Right lobe of liver (tissue), 6 donors: ENCODE data around the gene SP140. TPM values are rescaled to one million over a fixed set of nuclear protein-coding genes. Genes with fewer than 3 reads are reported as not detected.
"Not testable (repeated sequence)": the region's sequence is repeated elsewhere in the genome, so short reads cannot be mapped to it uniquely, and the experiment has no call there.

Experiments used
- ATAC-seq, 4 donors: fragments of 200-7000 bp; cut with Tn5 transposase; one replicate each; pipeline ENCODE4 v1.9.1; 2020; ENCODE audit warnings: mild to moderate bottlenecking in 4 of 4, moderate library complexity in 4 of 4
- DNase-seq, 3 donors: peaks; one replicate each; pipeline ENCODE4 v3.0.0-alpha.2; 2020
- H3K27ac ChIP-seq, 3 donors: fragments of 200-600 bp; one replicate each; pipeline ENCODE4 v1.8.0; 2022
- H3K27me3 ChIP-seq, 2 donors: fragments of 200-600 bp; one replicate each; pipeline ENCODE4 v1.8.0; 2022
- H3K36me3 ChIP-seq, 4 donors: fragments of 200-600 bp; sonication (generic) in 1 of 4; one replicate each; pipeline versions ENCODE4 v1.5.1 to v1.8.0; 2017 to 2022; ENCODE audit warnings: control low read depth in 1 of 4
- H3K4me1 ChIP-seq, 4 donors: fragments of 200-600 bp; sonication (generic) in 1 of 4; one replicate each; pipeline versions ENCODE4 v1.5.1 to v1.8.0; 2017 to 2022; ENCODE audit warnings: control low read depth in 1 of 4
- H3K4me3 ChIP-seq, 3 donors: fragments of 200-600 bp; one replicate each; pipeline ENCODE4 v1.8.0; 2022
- H3K9me3 ChIP-seq, 4 donors: fragments of 200-600 bp; sonication (generic) in 1 of 4; one replicate each; pipeline versions ENCODE4 v1.5.1 to v1.8.0; 2017 to 2022; ENCODE audit warnings: control low read depth in 1 of 4
- POLR2A ChIP-seq: fragments of 450-650 bp; IDR thresholded peaks from one replicate; pipeline ENCODE4 v1.6.1; 2017; ENCODE audit warnings: antibody characterized with exemption, mild to moderate bottlenecking
- WGBS: methylation state at CpG from one replicate; pipeline ENCODE4 v1.1.6; 2018; ENCODE audit warnings: low coverage, low lambda C conversion rate; ENCODE audit not compliant: insufficient coverage; ENCODE audit errors: missing lambda C conversion rate; 5-methylcytosine and 5-hydroxymethylcytosine counted together
- intact Hi-C, 2 donors: fragments of 100-400 bp; cut with DNase I; formaldehyde crosslinking; loops; one replicate each; pipeline versions ENCODE4 v1.11.2 to v1.14.1; 2022
- total RNA-seq, 6 experiments: library from RNA; depleted of rRNA in 2 of 6; stranded (reverse); fragments of >200 nt in 2 of 6; fragmentation: NEBNext Ultra II Directional in 3 of 6; extraction: Animal tissue kit (Norgen Biotek cat#: 25700) in 3 of 6; gene quantifications; one replicate each; pipeline versions ENCODE4 v1.1.0 to v1.2.4, GENCODE V29; 2016 to 2023
- TF ChIP-seq, protein P1 (sequence below), 4 donors: fragments of 200-600 bp in 3 of 4; fragments of 450-650 bp in 1 of 4; IDR thresholded peaks; one replicate each; pipeline versions ENCODE4 v1.5.1 to v1.8.0; 2016 to 2022; ENCODE audit warnings: antibody characterized with exemption in 4 of 4, mild to moderate bottlenecking in 2 of 4
- donor health status: DM: no; HTN: yes; CAD: no.
- donor health status: DM: no; HTN: no; CAD: no.
- donor health status: DM: no; HTN: no; CAD: no.
- donor health status: DM: no; HTN: yes; CAD: no.
- donor health status: DM: no; HTN: yes; CAD: no.

The SP140 gene
- total RNA-seq, 6 experiments from 2014 or later, result 0.43 to 1.2 (median 0.82) TPM; not detected in 1

DNA sequence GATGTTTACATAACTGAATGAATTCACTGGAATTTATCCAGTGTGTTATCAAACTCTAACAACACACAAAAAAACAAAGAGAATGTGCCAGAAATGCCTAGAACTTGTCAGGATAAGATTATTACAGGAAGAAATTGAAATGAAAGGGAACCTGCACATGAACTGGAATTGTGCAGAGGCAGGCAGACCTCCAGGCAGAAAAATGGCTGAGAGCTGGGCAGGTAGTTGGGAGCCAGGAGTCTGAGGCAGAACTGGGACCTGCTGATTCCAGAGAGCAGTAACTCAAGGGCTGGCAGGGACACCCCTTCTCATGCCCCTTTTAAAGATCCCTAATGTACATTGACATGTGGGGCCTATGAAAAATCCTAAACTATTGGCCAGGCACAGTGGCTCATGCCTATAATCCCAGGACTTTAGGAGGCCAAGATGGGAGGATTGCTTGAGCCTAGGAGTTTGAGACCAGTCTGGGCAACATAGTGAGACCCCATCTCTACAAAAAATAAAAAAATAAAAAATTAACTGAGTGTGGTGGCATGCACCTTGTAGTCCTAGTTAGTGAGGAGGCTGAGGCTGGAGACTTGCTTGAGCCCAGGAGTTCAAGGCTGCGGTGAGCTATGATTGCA lies 5.1 kb upstream of the SP140 start:
- H3K4me1 ChIP-seq, result peaks cover 0 to 10% (median 4%) of the 10 kb centered on the region in 4 donors
- peaks cover 0 to 9% (median 0%) of the 10 kb centered on the region in 4 donors for H3K36me3 ChIP-seq
- no peaks in the 10 kb centered on the region for H3K9me3 ChIP-seq
- H3K27me3 ChIP-seq, result no peaks in the 10 kb centered on the region
- no peak for TF ChIP-seq POLR2A
- TF ChIP-seq, protein P1, sequence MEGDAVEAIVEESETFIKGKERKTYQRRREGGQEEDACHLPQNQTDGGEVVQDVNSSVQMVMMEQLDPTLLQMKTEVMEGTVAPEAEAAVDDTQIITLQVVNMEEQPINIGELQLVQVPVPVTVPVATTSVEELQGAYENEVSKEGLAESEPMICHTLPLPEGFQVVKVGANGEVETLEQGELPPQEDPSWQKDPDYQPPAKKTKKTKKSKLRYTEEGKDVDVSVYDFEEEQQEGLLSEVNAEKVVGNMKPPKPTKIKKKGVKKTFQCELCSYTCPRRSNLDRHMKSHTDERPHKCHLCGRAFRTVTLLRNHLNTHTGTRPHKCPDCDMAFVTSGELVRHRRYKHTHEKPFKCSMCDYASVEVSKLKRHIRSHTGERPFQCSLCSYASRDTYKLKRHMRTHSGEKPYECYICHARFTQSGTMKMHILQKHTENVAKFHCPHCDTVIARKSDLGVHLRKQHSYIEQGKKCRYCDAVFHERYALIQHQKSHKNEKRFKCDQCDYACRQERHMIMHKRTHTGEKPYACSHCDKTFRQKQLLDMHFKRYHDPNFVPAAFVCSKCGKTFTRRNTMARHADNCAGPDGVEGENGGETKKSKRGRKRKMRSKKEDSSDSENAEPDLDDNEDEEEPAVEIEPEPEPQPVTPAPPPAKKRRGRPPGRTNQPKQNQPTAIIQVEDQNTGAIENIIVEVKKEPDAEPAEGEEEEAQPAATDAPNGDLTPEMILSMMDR (IDR thresholded peaks at IDR 0.05), result no peak
- WGBS, result 100% methylated on average over 1 of the region's 1 CpG
- peak overlapping the region; percentile 65 to 89 (median 86) for H3K27ac ChIP-seq
- DNase-seq, result no peak
- H3K4me3 ChIP-seq, result peak overlapping the region; percentile 63 to 84 (median 72)
- ATAC-seq, result peak in 2 of 4 donors; percentile 4 to 12
- intact Hi-C loops, result no loop called here

DNA sequence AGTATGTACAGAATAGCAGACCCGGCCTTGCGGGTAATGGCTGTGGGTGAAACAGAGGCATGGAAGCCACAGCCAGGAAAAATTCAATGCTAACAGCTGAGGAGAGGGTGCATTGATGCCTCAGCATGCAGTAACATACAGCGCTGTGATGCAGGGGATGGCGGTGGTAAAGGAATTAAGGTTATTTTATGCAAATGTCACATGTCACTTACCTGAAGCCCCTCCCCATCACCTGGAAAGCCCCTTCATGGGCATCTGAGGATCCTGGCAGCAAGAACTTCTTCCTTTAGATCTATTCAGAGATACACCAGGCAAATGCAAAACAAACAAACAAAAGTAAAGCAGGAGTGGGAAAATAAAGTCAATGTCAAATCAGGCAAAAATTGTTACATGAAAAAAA lies 4.0 kb upstream of the SP140 start:
- Histone ChIP-seq H3K4me3 (no peak overlapping the region), H3K4me1 (peaks cover 0 to 10% (median 4%) of the 10 kb centered on the region in 4 donors), H3K27ac (no peak overlapping the region), H3K27me3 (no peaks in the 10 kb centered on the region), H3K9me3 (no peaks in the 10 kb centered on the region), H3K36me3 (peaks cover 0 to 2% (median 0%) of the 10 kb centered on the region in 4 donors)
- DNase-seq (no peak), ATAC-seq (no peak)
- WGBS, result 91% methylated on average over 4 of the region's 4 CpGs
- TF ChIP-seq, protein P1 (IDR thresholded peaks at IDR 0.05), result no peak
- no peak for TF ChIP-seq POLR2A
- intact Hi-C loops, result no loop called here

DNA sequence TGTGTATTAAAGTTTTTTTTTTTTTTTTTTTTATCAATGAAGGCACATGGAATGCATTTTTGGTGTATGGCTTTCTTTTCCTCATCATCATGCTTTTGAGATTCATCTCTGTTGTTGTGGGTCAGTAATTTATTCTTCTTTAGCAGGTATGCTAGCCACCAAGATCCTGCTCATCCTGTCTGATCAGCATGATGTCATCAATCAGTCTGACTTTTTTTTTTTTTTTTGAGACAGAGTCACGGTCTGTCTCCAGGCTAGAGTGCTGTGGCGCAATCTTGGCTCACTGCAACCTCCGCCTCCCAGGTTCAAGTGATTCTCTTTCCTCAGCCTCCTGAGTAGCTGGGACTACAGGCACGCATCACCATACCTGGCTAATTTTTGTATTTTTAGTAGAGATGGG lies 2.7 kb upstream of the SP140 start:
- H3K27me3 ChIP-seq, DNase-seq, intact Hi-C loops, H3K36me3 ChIP-seq, H3K9me3 ChIP-seq, ATAC-seq, H3K4me3 ChIP-seq, H3K27ac ChIP-seq: not testable (repeated sequence)
- 81% methylated on average over 4 of the region's 4 CpGs for WGBS
- H3K4me1 ChIP-seq, result peaks cover 0 to 10% (median 4%) of the 10 kb centered on the region in 4 donors

DNA sequence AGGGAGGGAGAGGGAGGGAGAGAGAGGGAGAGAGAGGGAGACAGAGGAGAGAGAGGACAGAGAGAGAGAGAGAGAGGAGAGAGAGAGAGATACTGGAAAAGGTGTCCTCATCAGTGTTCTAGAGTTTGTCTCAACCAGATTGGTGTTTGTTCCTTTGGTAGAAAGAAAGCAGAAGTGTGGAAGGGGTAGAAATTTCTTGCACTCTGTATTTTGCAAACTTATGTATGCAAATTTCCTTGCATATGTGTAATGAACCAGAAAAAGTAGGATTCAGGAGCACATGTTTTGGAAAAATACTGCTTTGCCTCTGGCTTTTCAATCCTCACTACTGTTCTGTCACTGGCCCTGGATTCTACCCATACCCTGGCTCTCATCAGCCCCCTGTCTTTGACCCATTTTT lies 1.1 kb upstream of the SP140 start:
- intact Hi-C loops, result no loop called here
- Histone ChIP-seq H3K36me3 (no peaks in the 10 kb centered on the region), H3K27ac (no peak overlapping the region), H3K4me1 (no peaks in the 10 kb centered on the region), H3K4me3 (no peak overlapping the region), H3K27me3 (no peaks in the 10 kb centered on the region), H3K9me3 (no peaks in the 10 kb centered on the region)
- ATAC-seq, result no peak
- no peak for DNase-seq
- TF ChIP-seq POLR2A, result no peak
- TF ChIP-seq, protein P1 (IDR thresholded peaks at IDR 0.05), result no peak

DNA sequence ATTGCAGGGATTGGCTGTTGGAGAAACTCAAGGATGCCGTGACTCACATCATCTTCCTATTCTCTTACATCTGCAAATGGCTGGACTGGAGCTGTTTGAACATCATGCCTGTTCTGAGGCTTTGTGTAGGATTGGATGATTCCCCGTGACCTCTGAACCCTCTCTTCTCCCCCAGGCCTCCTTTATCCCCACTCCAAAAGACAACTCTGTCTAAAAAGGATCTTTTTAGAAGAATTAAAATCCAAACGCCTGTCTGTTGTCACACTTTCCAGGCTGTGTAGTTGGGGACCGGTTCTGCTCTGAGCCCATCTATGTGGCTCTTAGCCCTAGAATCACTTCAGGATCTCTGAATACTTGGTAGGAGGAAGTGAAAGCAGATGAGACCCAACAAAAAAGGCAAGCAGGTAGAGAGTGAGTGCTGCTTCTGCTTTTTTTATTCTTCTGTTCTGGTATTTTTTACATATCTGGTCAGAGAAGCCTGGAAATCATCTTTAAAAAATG lies 565 bp downstream of the SP140 start:
- Histone ChIP-seq H3K27ac (no peak overlapping the region), H3K27me3 (no peaks in the 10 kb centered on the region), H3K4me3 (no peak overlapping the region), H3K36me3 (no peaks in the 10 kb centered on the region), H3K9me3 (no peaks in the 10 kb centered on the region), H3K4me1 (no peaks in the 10 kb centered on the region)
- TF ChIP-seq, protein P1 (IDR thresholded peaks at IDR 0.05), result no peak
- no peak for TF ChIP-seq POLR2A
- intact Hi-C loops, result no loop called here
- no peak for DNase-seq
- 68% methylated on average over 4 of the region's 4 CpGs for WGBS
- ATAC-seq, result peak in 2 of 4 donors; percentile 36 to 38
